ENCODE results near the gene BANP.
"Not testable (repeated sequence)": the region's sequence is repeated elsewhere in the genome, so short reads cannot be mapped to it uniquely, and the experiment has no call there.

The BANP gene

DNA sequence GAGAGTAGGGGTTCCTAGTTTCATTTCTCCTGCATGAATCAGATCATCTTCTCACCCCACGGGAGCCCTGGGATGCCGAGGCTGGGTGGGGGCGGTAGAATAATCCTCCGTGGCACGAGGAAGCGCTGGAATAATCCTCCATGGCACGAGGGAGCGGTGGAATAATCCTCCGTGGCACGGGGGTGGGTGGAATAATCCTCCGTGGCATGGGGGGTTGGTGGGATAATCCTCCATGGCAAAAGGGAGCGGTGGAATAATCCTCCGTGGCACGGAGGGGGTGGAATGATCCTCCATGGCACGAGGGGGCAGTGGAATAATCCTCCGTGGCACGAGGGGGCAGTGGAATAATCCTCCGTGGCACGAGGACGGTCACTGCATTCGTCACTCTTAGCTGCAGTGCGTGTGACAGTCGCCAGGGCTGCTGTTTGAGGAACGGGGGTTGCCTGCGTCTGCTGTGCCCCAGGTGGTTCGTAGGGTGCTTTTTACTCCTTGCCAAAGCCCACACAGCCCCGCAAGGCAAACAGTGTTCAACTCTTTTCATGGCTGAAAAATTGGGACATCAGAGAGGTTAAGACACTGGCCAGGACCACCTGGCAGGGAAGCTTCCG, 152.5 kb downstream of the BANP start:
- DNase-seq (ENCODE audit: low read depth), result no peak

GRCh38 chr16:88104363-88104762, 153.1 kb downstream of the BANP start:
- DNase-seq (ENCODE audit: low read depth), result not testable (repeated sequence)

- DNase-seq (ENCODE audit: low read depth), result not testable (repeated sequence)
Measured at GRCh38 chr16:88105574-88106140, 154.4 kb downstream of the BANP start.

DNA sequence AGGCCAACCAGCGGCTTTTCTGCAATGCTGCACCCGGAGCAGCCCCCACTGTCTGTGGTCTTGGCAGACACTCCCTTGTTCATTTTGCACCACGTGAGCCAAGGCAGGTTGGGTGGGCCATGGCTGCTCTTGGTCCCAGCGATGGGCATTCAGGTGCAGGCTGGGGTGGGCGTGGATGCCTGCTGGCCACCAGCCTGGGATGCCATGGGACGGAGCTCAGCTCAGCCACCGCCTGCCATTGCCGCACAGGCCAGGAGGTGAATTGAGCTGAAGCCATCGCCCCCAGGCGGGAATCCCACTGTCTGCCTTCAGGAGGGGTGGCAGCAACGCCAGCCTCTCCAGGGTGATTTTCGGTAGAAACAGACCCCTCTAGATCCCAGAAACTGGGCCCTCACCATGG, 155.3 kb downstream of the BANP start:
- not testable (repeated sequence) for DNase-seq (ENCODE audit: low read depth)

DNA sequence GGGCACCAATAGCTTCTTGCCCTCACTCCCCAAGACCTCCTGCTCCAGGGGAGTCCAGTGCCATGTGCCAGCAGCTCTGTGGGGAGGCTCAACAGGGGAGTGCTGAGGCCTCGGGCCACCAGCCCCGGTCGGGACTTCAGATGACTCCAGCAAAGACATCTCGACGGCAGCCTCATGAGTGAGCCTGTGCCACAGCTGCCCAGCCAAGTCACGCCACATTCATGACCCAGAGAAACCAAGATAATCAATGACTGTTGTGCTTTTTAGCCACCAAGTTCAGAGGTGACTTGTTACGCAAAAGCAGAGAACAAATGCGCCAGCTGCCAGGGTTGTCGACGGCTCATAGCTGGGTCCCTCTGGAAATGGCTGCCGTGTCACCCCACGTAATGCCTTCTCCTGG, 157.5 kb downstream of the BANP start:
- no peak for DNase-seq (ENCODE audit: low read depth)

DNA sequence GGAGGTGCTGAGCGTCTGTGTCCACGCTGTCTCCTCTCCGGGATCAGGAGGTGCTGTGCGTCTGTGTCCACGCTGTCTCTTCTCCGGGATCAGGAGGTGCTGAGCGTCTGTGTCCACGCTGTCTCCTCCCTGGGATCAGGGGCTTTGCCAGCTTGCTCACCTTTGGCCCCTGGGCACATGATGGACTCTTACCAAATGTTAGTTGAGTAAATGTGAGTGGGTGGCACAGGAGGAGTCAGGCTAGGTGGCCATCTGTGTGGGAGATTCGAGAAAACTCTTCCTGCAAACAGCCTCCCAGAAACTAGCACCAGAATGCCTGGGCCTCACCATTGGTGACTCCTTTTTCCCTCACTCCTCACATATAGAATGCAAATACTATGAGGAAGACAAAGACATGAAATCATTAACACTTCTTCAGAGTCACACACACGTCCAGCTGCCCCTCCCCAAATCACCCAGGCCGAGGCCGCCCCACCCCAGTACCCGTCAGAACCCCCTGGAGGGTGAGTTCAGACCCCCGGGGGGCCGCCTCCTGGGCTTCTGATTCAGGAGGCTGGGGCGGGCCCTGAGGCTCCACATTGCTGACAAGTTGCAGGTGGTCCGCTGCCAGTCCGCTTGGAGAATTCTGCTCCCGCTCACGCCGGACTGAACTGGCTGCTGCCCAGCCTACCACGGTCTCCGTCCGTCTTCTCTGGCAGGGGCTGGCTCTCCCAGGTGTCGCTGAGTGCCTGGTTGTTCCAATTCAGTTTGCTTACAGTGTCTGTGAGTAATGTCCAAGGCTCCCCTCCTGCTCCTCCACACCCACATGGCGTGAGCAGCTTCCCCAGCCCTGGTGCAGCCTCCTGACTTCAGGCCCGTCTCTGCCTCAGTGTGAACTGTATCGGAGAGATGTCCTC, 158.7 kb downstream of the BANP start:
- peak; percentile 15 for DNase-seq (ENCODE audit: low read depth)

GRCh38 chr16:88110875-88111494, 159.8 kb downstream of the BANP start:
- not testable (repeated sequence) for DNase-seq (ENCODE audit: low read depth)

- not testable (repeated sequence) for DNase-seq (ENCODE audit: low read depth)
Measured at GRCh38 chr16:88111976-88112375, 160.7 kb downstream of the BANP start.

GRCh38 chr16:88113545-88114045, 162.4 kb downstream of the BANP start:
- no peak for DNase-seq (ENCODE audit: low read depth)

GRCh38 chr16:88114541-88115228, 163.5 kb downstream of the BANP start:
- DNase-seq (ENCODE audit: low read depth), result not testable (repeated sequence)

GRCh38 chr16:88116121-88116520, 164.9 kb downstream of the BANP start:
- no peak for DNase-seq (ENCODE audit: low read depth)

- DNase-seq (ENCODE audit: low read depth), result no peak
Measured at GRCh38 chr16:88117476-88117868, 166.2 kb downstream of the BANP start.

DNA sequence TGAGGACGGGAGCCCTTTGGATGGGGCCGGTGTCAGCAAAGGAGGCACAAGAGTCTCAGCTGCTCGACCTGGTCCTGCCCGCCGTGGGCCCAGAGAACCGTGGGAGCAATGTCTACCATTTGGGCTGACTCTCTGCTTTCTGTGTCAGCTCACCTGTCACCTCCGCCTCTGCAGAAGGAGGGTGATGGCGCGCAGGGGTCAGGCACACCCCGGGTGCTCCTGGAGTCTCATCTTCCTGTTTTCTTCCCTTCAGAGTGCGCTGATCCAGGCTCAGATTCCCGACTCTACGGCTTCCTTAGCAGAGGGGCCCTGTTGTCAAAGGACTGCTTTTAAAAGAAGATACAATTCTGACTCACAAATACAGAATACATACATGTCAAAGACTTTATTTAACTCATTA, 167.1 kb downstream of the BANP start:
- no peak for DNase-seq (ENCODE audit: low read depth)

DNA sequence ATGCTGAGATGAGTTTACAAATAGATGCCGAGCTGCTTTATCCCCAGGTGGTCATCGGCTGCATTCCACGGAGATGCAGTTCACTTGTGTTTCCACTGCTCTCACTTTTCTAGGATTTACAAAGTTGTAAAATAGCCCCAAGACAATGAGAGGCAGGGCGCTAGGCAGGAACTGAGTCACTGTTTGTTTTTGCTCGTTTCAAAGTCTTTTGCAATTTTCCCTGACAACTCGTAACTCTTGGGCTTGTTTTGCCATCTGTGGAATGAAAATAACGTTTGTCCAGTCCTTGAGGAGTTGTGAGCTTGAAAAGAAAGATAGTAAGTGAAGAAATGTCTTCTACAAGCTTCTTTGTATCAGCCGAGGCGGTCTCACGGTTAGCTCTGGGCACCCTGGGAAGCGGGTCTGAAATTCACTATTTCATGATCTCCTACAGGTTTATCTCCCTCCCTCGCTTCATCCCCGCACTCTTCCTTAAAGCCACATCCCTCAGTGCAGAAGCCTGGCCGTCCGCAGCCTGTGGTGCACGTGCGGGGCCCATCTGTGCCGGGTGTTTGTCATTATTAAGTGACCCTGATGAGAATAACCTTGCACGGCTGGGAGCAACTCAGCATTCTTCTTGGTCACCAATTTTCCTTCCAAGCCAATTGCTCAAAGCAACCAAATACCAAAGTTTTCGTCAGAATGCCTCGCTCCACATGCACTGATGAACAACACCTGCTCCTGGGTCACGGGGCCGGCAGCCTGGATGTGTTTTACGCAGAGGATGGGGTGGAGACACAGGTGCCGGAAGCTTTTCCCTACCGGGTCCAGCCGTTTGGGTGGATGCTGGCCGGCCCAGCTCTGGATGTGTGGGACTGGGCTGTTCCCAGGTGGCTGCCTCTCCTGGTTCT, 167.9 kb downstream of the BANP start:
- peak; percentile 98 for DNase-seq (ENCODE audit: low read depth)

GRCh38 chr16:88119881-88120751, 168.9 kb downstream of the BANP start:
- not testable (repeated sequence) for DNase-seq (ENCODE audit: low read depth)

DNA sequence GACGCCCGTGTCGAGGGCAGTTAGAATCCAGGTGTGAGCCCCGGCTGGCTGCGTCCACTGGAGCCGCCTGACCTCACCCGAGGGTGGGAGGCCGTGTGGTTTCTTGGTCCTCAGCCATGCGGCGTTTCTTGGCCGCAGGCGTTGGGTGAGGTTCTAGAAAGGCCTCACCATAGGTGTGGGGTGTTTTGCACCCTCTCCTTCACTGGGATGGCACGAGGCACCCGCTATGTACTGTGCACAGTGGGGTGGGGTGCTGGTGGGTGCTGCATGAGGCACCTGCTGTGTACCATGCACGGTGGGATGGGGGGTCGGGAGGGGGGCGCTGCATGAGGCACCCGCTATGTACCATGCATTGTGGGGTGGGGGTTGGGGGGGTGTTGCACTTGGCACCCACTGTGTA, 169.6 kb downstream of the BANP start:
- DNase-seq (ENCODE audit: low read depth), result no peak

GRCh38 chr16:88121391-88121790, 170.2 kb downstream of the BANP start:
- DNase-seq (ENCODE audit: low read depth), result peak; percentile 70

DNA sequence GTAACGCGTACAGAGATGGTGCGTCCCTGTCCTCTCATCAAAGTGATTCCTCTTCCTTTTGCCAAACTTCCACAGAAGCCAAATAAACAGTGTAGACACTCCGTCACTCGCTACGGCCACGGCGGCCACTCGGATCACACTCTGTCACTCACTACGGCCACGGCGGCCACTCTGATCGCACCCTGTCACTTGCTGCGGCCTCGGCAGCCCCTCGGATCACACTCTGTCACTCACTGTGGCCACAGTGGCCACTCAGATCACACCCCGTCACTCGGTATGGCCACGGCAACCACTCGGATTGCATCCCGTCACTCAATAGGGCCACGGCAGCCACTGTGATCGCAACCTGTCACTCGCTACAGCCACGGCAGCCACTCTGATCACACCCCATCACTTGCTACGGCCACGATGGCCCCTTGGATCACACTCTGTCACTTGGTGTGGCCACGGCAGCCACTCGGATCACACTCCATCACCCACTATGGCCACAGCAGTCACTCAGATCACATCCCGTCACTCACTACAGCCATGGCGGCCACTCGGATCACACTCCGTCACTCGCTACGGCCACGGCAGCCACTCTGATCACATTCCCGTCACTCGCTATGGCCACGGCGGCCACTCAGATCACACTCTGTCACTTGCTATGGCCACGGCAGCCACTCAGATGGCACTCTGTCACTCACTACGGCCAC, 170.8 kb downstream of the BANP start:
- no peak for DNase-seq (ENCODE audit: low read depth)
